Measurements from ENCODE around the gene RENBP.

- TF ChIP-seq EP300 (IDR thresholded peaks at IDR 0.05; ENCODE audit: borderline replicate concordance), result no peak
- TF ChIP-seq, protein P1, sequence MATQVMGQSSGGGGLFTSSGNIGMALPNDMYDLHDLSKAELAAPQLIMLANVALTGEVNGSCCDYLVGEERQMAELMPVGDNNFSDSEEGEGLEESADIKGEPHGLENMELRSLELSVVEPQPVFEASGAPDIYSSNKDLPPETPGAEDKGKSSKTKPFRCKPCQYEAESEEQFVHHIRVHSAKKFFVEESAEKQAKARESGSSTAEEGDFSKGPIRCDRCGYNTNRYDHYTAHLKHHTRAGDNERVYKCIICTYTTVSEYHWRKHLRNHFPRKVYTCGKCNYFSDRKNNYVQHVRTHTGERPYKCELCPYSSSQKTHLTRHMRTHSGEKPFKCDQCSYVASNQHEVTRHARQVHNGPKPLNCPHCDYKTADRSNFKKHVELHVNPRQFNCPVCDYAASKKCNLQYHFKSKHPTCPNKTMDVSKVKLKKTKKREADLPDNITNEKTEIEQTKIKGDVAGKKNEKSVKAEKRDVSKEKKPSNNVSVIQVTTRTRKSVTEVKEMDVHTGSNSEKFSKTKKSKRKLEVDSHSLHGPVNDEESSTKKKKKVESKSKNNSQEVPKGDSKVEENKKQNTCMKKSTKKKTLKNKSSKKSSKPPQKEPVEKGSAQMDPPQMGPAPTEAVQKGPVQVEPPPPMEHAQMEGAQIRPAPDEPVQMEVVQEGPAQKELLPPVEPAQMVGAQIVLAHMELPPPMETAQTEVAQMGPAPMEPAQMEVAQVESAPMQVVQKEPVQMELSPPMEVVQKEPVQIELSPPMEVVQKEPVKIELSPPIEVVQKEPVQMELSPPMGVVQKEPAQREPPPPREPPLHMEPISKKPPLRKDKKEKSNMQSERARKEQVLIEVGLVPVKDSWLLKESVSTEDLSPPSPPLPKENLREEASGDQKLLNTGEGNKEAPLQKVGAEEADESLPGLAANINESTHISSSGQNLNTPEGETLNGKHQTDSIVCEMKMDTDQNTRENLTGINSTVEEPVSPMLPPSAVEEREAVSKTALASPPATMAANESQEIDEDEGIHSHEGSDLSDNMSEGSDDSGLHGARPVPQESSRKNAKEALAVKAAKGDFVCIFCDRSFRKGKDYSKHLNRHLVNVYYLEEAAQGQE (IDR thresholded peaks at IDR 0.05; ENCODE audit: low read depth), result no peak
- TF ChIP-seq YY1 (IDR thresholded peaks at IDR 0.05; ENCODE audit: low read depth), result no peak
These were observed 26.6 kb downstream of the RENBP start for GRCh38 chrX:153917869-153918268.

All from Ishikawa (cell line).